Measurements from ENCODE around the gene OLFM1.

- TF ChIP-seq CTCF (IDR thresholded peaks at IDR 0.05 in 4 of 5, conservative IDR thresholded peaks at IDR 0.05 in 1 of 5) = no peak
- no peak for TF ChIP-seq POLR2A (IDR thresholded peaks at IDR 0.05)
These were observed 14.9 kb downstream of the OLFM1 start for GRCh38 chr9:135102331-135102730.

Data from gastrocnemius medialis (tissue), 4 donors.